ENCODE results near the gene MXD4. TPM values are rescaled to one million over a fixed set of nuclear protein-coding genes. Genes with fewer than 3 reads are reported as not detected.

Gene MXD4
- total RNA-seq, 1 experiment from 2014 or later = 20.4 TPM

GRCh38 chr4:2263926-2264321 is 2.0 kb upstream of the MXD4 start:
- Mint-ChIP-seq H3K36me3 (no peaks in the 10 kb centered on the region), H3K4me1 (peaks cover 1% of the 10 kb centered on the region), H3K27ac (no peak overlapping the region), H3K9me3 (no peaks in the 10 kb centered on the region), H3K27me3 (ENCODE audit: low read depth) (peaks cover 7% of the 10 kb centered on the region), H3K4me3 (no peak overlapping the region)
- no peak for TF ChIP-seq MLX (CRISPR knock-in tag; IDR thresholded peaks at IDR 0.05)
- ChIA-PET CTCF (interaction anchor here (1.1 to 1.2 kb wide), 2 partner anchors 62 to 90 kb away, joined by 3 to 4 read pairs; no protein-coding TSS in a partner anchor), POLR2A (no interaction called here)
- ATAC-seq (no peak), DNase-seq (ENCODE audit: low spot score) (no peak)

GRCh38 chr4:2262944-2263250 is 988 bp upstream of the MXD4 start:
- Mint-ChIP-seq H3K4me3 (peak overlapping the region; percentile 62), H3K27me3 (ENCODE audit: low read depth) (peaks cover 7% of the 10 kb centered on the region), H3K27ac (no peak overlapping the region), H3K36me3 (no peaks in the 10 kb centered on the region), H3K4me1 (no peaks in the 10 kb centered on the region), H3K9me3 (no peaks in the 10 kb centered on the region)
- POLR2A ChIA-PET = no interaction called here
- CTCF ChIA-PET = interaction anchor here (0.6 to 3.6 kb wide), 4 partner anchors 43 to 954 kb away, joined by 3 to 19 read pairs (median 4); no protein-coding TSS in a partner anchor
- DNase-seq (ENCODE audit: low spot score) = no peak
- ATAC-seq = no peak
- TF ChIP-seq TCF7 (CRISPR knock-in tag; IDR thresholded peaks at IDR 0.05; ENCODE audit: low read depth) (no peak), ZNF416 (CRISPR knock-in tag; IDR thresholded peaks at IDR 0.05) (no peak), USF1 (CRISPR knock-in tag; IDR thresholded peaks at IDR 0.05) (no peak), SP1 (CRISPR knock-in tag; conservative IDR thresholded peaks at IDR 0.05) (no peak), ZNF423 (CRISPR knock-in tag; IDR thresholded peaks at IDR 0.05) (no peak), AFF4 (CRISPR knock-in tag; IDR thresholded peaks at IDR 0.05; ENCODE audit: borderline replicate concordance) (no peak), RELA (CRISPR knock-in tag; IDR thresholded peaks at IDR 0.05; ENCODE audit: borderline replicate concordance) (no peak), RORB (CRISPR knock-in tag; IDR thresholded peaks at IDR 0.05) (no peak), ZBTB21 (CRISPR knock-in tag; IDR thresholded peaks at IDR 0.05; ENCODE audit: borderline replicate concordance) (no peak)
- TF ChIP-seq, protein P1, sequence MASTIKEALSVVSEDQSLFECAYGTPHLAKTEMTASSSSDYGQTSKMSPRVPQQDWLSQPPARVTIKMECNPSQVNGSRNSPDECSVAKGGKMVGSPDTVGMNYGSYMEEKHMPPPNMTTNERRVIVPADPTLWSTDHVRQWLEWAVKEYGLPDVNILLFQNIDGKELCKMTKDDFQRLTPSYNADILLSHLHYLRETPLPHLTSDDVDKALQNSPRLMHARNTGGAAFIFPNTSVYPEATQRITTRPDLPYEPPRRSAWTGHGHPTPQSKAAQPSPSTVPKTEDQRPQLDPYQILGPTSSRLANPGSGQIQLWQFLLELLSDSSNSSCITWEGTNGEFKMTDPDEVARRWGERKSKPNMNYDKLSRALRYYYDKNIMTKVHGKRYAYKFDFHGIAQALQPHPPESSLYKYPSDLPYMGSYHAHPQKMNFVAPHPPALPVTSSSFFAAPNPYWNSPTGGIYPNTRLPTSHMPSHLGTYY (CRISPR knock-in tag; IDR thresholded peaks at IDR 0.05) = no peak
- TF ChIP-seq, protein P2, sequence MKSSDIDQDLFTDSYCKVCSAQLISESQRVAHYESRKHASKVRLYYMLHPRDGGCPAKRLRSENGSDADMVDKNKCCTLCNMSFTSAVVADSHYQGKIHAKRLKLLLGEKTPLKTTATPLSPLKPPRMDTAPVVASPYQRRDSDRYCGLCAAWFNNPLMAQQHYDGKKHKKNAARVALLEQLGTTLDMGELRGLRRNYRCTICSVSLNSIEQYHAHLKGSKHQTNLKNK (CRISPR knock-in tag; IDR thresholded peaks at IDR 0.05) = no peak

DNA sequence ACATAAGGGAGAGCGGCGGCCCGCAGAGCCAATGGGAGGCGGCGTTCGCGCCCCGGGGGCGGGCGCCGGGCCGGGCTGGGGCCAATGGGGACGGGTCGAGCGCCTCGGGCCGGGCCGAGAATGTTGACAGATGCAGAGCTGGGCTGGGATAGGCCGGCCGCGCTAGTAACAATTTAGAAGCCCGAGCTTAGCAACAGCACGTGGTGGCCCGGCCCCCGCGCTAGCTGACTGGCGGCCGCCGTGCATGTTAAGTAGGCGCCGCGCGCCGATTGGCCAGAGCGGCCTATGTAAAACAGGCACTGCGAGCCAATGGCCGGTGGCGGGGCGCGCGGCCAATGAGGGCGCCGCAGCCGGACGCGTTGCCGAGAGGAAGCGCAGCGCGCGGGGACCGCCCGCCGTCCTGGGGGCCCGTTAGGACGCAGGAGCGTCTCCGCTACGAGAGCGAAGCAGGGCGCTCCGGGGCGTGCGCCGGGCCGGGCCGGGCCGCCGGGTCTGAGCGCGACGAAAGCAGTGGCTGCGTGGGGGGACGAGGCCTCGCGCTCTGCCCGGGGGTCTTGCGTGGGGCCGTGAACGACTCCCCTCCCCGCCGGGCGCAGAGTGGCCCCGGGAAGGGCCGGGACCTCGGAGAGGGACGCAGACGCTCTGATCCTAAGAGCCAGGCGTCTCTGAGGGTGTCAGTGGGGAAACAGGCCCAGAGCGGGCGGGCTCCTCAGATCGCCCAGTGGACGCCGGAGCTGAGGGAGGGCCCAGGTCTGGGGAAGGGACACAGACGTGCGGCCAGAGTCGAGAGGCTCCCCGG is 435 bp upstream of the MXD4 start:
- Mint-ChIP-seq H3K4me1 (no peaks in the 10 kb centered on the region), H3K27ac (no peak overlapping the region), H3K4me3 (peak overlapping the region; percentile 62), H3K36me3 (no peaks in the 10 kb centered on the region), H3K9me3 (no peaks in the 10 kb centered on the region), H3K27me3 (ENCODE audit: low read depth) (peaks cover 7% of the 10 kb centered on the region)
- peak; percentile 98 for DNase-seq (ENCODE audit: low spot score)
- CTCF ChIA-PET = interaction anchor here (0.6 to 3.6 kb wide), 5 partner anchors 20 to 953 kb away, joined by 3 to 19 read pairs (median 4); partner anchors contain the start of genes HAUS3 and POLN
- POLR2A ChIA-PET = interaction anchor here (0.9 to 1.0 kb wide), 3 partner anchors 20 to 157 kb away, joined by 3 to 4 read pairs (median 3); partner anchors contain the start of genes CFAP99, HAUS3 and POLN
- peak; percentile 93 for ATAC-seq
- TF ChIP-seq JAZF1 (CRISPR knock-in tag; IDR thresholded peaks at IDR 0.05) (no peak), FOXK1 (CRISPR knock-in tag; IDR thresholded peaks at IDR 0.05) (peak; percentile 68), ZNF219 (CRISPR knock-in tag; IDR thresholded peaks at IDR 0.05; ENCODE audit: borderline replicate concordance) (no peak), NFE2L1 (CRISPR knock-in tag; IDR thresholded peaks at IDR 0.05) (no peak), FOXP1 (CRISPR knock-in tag; IDR thresholded peaks at IDR 0.05; ENCODE audit: borderline replicate concordance) (no peak), KAT7 (CRISPR knock-in tag; IDR thresholded peaks at IDR 0.05; ENCODE audit: borderline replicate concordance) (no peak)
- TF ChIP-seq, protein P3, sequence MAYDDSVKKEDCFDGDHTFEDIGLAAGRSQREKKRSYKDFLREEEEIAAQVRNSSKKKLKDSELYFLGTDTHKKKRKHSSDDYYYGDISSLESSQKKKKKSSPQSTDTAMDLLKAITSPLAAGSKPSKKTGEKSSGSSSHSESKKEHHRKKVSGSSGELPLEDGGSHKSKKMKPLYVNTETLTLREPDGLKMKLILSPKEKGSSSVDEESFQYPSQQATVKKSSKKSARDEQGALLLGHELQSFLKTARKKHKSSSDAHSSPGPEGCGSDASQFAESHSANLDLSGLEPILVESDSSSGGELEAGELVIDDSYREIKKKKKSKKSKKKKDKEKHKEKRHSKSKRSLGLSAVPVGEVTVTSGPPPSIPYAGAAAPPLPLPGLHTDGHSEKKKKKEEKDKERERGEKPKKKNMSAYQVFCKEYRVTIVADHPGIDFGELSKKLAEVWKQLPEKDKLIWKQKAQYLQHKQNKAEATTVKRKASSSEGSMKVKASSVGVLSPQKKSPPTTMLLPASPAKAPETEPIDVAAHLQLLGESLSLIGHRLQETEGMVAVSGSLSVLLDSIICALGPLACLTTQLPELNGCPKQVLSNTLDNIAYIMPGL (CRISPR knock-in tag; IDR thresholded peaks at IDR 0.05) = no peak
- TF ChIP-seq, protein P2 (CRISPR knock-in tag; IDR thresholded peaks at IDR 0.05) = no peak

Measured in WTC11 (cell line).